GM12878 (cell line): Measurements from ENCODE around the gene NDE1. TPM values are rescaled to one million over a fixed set of nuclear protein-coding genes. Genes with fewer than 3 reads are reported as not detected.

ENCODE experiments used
- ATAC-seq: fragments of 200-7000 bp; cut with Tn5 transposase; 3 replicates; pipeline ENCODE4 v1.9.1; 2020; ENCODE audit warnings: mild to moderate bottlenecking, moderate library complexity
- BruUV-seq: library from RNA; stranded (reverse); fragments of 400-500 nt; replicated peaks from 2 replicates; lab custom pipeline; 2021; lab: Mats Ljungman, UMichigan
- CTCF ChIA-PET: fragments of 300-600 bp; sonication (Branson Sonifier 250); formaldehyde crosslinking; extraction: SDS; loops from one replicate; lab custom pipeline; 2021; ENCODE audit warnings: inconsistent platforms; lab: Yijun Ruan, JAX
- POLR2A ChIA-PET: fragments of 350-600 bp; formaldehyde crosslinking; extraction: SDS; loops from one replicate; lab custom pipeline; 2021; ENCODE audit warnings: inconsistent platforms; lab: Charles Lee
- RAD21 ChIA-PET: fragments of 300-600 bp; sonication (Branson Sonifier 250); formaldehyde crosslinking; loops from one replicate; lab custom pipeline; 2023; ENCODE audit warnings: antibody characterized with exemption; ENCODE audit not compliant: unreplicated experiment; lab: Charles Lee
- SMC1A ChIA-PET: fragments of 300-600 bp; sonication (Branson Sonifier 250); formaldehyde crosslinking; loops from one replicate; lab custom pipeline; 2023; ENCODE audit not compliant: unreplicated experiment, uncharacterized antibody; lab: Charles Lee
- DNase-seq: peaks from one replicate; pipeline ENCODE4 v3.0.0-alpha.2; 2011; ENCODE audit warnings: low read depth, low spot score
- FAIRE-seq: peaks from 3 replicates; lab custom pipeline; 2011; peaks lifted over from hg19 to GRCh38; lab: Jason Lieb, UNC
- H2AFZ ChIP-seq: 2 replicates; pipeline ENCODE4 v1.6.0; 2011; ENCODE audit warnings: low read depth, low read length, control low read depth; ENCODE audit not compliant: control insufficient read depth
- H3K27ac ChIP-seq: 2 replicates; pipeline ENCODE4 v1.5.1; 2011; ENCODE audit warnings: control low read depth; ENCODE audit not compliant: control insufficient read depth, insufficient read depth
- H3K27me3 ChIP-seq, 2 experiments: replicated peaks in 1 of 2; 2 replicates each; pipeline versions ENCODE4 v1.6.0 to v1.6.1; 2011; ENCODE audit warnings: low read length in 1 of 2; ENCODE audit not compliant: control insufficient read depth in 2 of 2, insufficient read depth in 2 of 2
- H3K36me3 ChIP-seq, 2 experiments: 2 replicates each; pipeline ENCODE4 v1.5.1; 2011; ENCODE audit warnings: low read length in 1 of 2; ENCODE audit not compliant: control insufficient read depth in 2 of 2, insufficient read depth in 2 of 2
- H3K4me1 ChIP-seq: 2 replicates; pipeline ENCODE4 v1.6.1; 2011; ENCODE audit warnings: mild to moderate bottlenecking, low read length, moderate library complexity, mixed read lengths; ENCODE audit not compliant: control insufficient read depth, insufficient read depth
- H3K4me2 ChIP-seq: 2 replicates; pipeline ENCODE4 v1.6.0; 2011; ENCODE audit warnings: control low read depth; ENCODE audit not compliant: control insufficient read depth, insufficient read depth
- H3K4me3 ChIP-seq: fragments of 200-600 bp; sonication (generic); 2 replicates; pipeline ENCODE4 v1.5.1; 2016
- H3K79me2 ChIP-seq: 2 replicates; pipeline ENCODE4 v1.6.0; 2011; ENCODE audit warnings: low read length; ENCODE audit not compliant: control insufficient read depth, insufficient read depth
- H3K9ac ChIP-seq: 2 replicates; pipeline ENCODE4 v1.8.0; 2011; ENCODE audit warnings: low read length, control low read depth, mixed read lengths; ENCODE audit not compliant: control insufficient read depth, insufficient read depth
- H3K9me3 ChIP-seq: replicated peaks from 3 replicates; pipeline ENCODE4 v1.5.1; 2011; ENCODE audit warnings: mild to moderate bottlenecking, low read length; ENCODE audit not compliant: control insufficient read depth, insufficient read depth
- H4K20me1 ChIP-seq: 2 replicates; pipeline ENCODE4 v1.6.0; 2011; ENCODE audit not compliant: control insufficient read depth, insufficient read depth
- BMI1 ChIP-seq: fragments of 450-650 bp; IDR thresholded peaks from 2 replicates; pipeline ENCODE4 v1.6.1; 2016; ENCODE audit warnings: mild to moderate bottlenecking, moderate library complexity, borderline replicate concordance
- CEBPZ ChIP-seq: fragments of 150-350 bp; IDR thresholded peaks from 2 replicates; pipeline ENCODE4 v1.6.1; 2016; ENCODE audit warnings: low read depth, low read length
- HCFC1 ChIP-seq: fragments of 150-350 bp; IDR thresholded peaks from 2 replicates; pipeline ENCODE4 v1.6.1; 2014; ENCODE audit warnings: low read length
- KAT2A ChIP-seq: conservative IDR thresholded peaks from 2 replicates; pipeline ENCODE4 v1.6.1; 2011; ENCODE audit warnings: low read depth, low read length; ENCODE audit not compliant: control insufficient read depth
- MTA3 ChIP-seq: IDR thresholded peaks from 2 replicates; pipeline ENCODE4 v1.6.1; 2012; ENCODE audit warnings: low read length, inconsistent platforms, borderline replicate concordance
- NFYB ChIP-seq: IDR thresholded peaks from 2 replicates; pipeline ENCODE4 v1.6.1; 2011; ENCODE audit warnings: low read depth, mild to moderate bottlenecking, low read length, improper control_type of control experiment, moderate library complexity; ENCODE audit not compliant: insufficient read depth
- RBBP5 ChIP-seq: fragments of 200-600 bp; sonication (generic); conservative IDR thresholded peaks from 2 replicates; pipeline ENCODE4 v1.6.1; 2016
- STAT1 ChIP-seq: fragments of 450-650 bp; conservative IDR thresholded peaks from 2 replicates; pipeline ENCODE4 v1.6.1; 2014; ENCODE audit warnings: antibody characterized with exemption, mild to moderate bottlenecking
- SUZ12 ChIP-seq: fragments of 200-600 bp; sonication (generic); IDR thresholded peaks from one replicate; pipeline ENCODE4 v1.6.1; 2018; ENCODE audit warnings: antibody characterized with exemption, mild to moderate bottlenecking; ENCODE audit not compliant: unreplicated experiment
- ZSCAN29 ChIP-seq: fragments of 450-650 bp; IDR thresholded peaks from 2 replicates; pipeline ENCODE4 v1.6.1; 2017; ENCODE audit warnings: mild to moderate bottlenecking, moderate library complexity
- WGBS: methylation state at CpG from one replicate; pipeline ENCODE4 v1.1.6; 2016; ENCODE audit warnings: low lambda C conversion rate; ENCODE audit not compliant: insufficient replicate concordance, insufficient coverage; ENCODE audit errors: missing lambda C conversion rate; 5-methylcytosine and 5-hydroxymethylcytosine counted together
- in situ Hi-C: fragments of 300-500 bp; cut with MboI; formaldehyde crosslinking; loops from 9 replicates; pipeline ENCODE4 v1.14.3; 2018; ENCODE audit warnings: mixed read lengths
- intact Hi-C: fragments of 100-400 bp; cut with micrococcal nuclease; formaldehyde crosslinking; loops from one replicate; pipeline ENCODE4 v1.14.2; 2022; ENCODE audit not compliant: unreplicated experiment
- polyA plus RNA-seq, 11 experiments: library from polyadenylated mRNA; depleted of rRNA in 4 of 11; unstranded in 6 of 11; stranded (reverse) in 5 of 11; fragments of >200 nt; fragmentation: Nextera tagmentation in 4 of 11; fragmentation: Illumina TruSeq in 1 of 11; extraction: Ambion mirVana in 4 of 11; extraction: Trizol in 1 of 11; gene quantifications; 1 replicate in 1 of 11; 2 replicates in 10 of 11; pipeline versions ENCODE4 v1.2.1 to v1.2.3, GENCODE V29; 2011 to 2016; ENCODE audit warnings: inconsistent platforms in 2 of 11, missing spikeins in 2 of 11, low read depth in 1 of 11
- total RNA-seq, 4 experiments: library from RNA; depleted of rRNA in 3 of 4; stranded (reverse); fragments of >200 nt in 3 of 4; fragmentation: Illumina TruSeq in 1 of 4; extraction: Trizol in 1 of 4; gene quantifications; 2 replicates each; pipeline versions ENCODE4 v1.2.1 to v1.2.3, GENCODE V29; 2013 to 2021
- TF ChIP-seq, protein P1 (sequence below): IDR thresholded peaks from 2 replicates; pipeline ENCODE4 v1.6.1; 2011; ENCODE audit warnings: borderline replicate concordance, low read depth, mild to moderate bottlenecking, moderate library complexity, mixed read lengths, low read length; ENCODE audit not compliant: insufficient read depth; ENCODE audit errors: extremely low read length

NDE1 gene
- total and polyA plus RNA-seq, 10 of the 15 experiments (the other 5 are each of a cell fraction or from before 2014, with no cell fraction given), result 5.7 to 148 (median 87.8) TPM

DNA sequence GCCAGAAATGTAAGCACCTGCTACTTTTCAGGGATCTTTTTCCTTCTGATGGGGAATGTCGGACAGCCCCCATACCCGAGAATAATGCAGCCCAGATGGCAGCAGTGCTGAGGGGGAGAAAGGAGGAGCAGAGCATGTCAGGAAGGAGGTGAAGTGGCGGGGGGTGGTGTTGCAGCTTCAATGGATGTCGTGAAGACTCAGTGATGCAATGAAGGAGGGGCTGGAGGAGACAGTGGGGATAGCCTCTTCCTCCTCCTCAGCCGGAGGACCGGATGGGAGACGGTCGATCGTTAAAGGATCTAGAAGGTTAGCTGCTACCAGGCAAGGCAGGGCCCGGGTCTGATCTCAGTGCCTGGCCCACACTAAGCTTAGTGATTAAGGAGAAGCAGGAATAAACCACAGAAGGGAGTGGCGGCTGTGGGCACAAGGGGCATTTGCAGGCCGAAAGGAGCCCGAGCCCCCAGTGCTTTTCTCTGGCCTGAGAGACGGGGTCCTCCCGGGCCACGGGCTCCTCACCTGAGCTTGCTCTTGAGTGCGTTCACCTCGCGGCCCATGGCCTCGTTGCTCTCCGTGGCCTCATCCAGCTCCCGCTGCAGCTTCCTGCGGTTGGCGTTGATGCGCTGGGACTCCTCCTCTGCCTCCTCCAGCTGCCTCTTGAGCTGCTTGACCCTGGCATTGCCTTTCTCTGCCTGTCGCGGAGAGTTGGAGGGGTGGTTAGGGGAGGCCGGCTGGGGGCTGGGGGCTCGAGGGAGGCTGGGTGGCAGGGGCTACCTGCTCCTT is 64.5 kb downstream of the NDE1 start:
- FAIRE-seq, result no peak
- ChIA-PET POLR2A (no interaction called here), CTCF (interaction anchor here (1.1 kb wide), 1 partner anchor 10 kb away, joined by 4 read pairs; no protein-coding TSS in a partner anchor)
- BruUV-seq, result no TSS peak
- 96% methylated on average over 29 of the region's 29 CpGs for WGBS
- Histone ChIP-seq H3K4me2 (no peak overlapping the region), H3K79me2 (no peaks in the 10 kb centered on the region; the same call in 1 of the 2 replicates), H4K20me1 (no peaks in the 10 kb centered on the region), H3K27me3 (no peaks in the 10 kb centered on the region), H2AFZ (no peak overlapping the region), H3K4me1 (no peaks in the 10 kb centered on the region)
- DNase-seq, result no peak
- no peak for ATAC-seq
- TF ChIP-seq HCFC1 (no peak), RBBP5 (no peak), KAT2A (no peak), MTA3 (no peak), NFYB (no peak)
- TF ChIP-seq, all 136 proteins: peak for 0
- H3K27ac ChIP-seq, result no peak overlapping the region
- no peaks in the 10 kb centered on the region for H3K9me3 ChIP-seq
- ChIA-PET RAD21 (no interaction called here), SMC1A (no interaction called here)
- in situ Hi-C loops, result no loop called here
- intact Hi-C loops, result no loop called here
- peaks cover 17 to 18% of the 10 kb centered on the region in 2 experiments for H3K36me3 ChIP-seq
- no peak overlapping the region for H3K4me3 ChIP-seq
- H3K9ac ChIP-seq, result no peak overlapping the region

DNA sequence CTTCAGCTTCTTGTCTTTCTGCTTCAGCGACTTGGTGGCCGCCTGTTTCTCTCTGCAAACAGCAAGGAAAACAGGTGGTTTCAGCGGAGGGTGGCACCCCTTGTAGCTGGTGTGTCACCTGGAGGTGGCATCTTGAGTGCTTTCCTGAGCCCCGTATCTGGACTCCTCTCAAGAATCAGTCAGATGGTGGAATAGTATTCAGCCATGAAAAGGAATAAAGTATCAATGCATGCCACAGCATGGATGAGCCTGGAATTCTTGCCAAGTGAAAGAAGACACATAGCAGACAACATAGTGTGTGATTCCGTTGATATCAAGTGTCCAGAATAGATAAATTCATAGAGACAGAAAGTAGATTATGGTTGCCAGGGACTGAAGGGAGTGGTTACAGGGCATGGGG is 65.2 kb downstream of the NDE1 start:
- FAIRE-seq (no peak), ATAC-seq (no peak), DNase-seq (no peak)
- Histone ChIP-seq H3K4me3 (no peak overlapping the region), H3K36me3 (peaks cover 15 to 17% of the 10 kb centered on the region in 2 experiments), H4K20me1 (no peaks in the 10 kb centered on the region), H3K9me3 (no peaks in the 10 kb centered on the region), H3K4me1 (no peaks in the 10 kb centered on the region), H3K27ac (no peak overlapping the region), H3K79me2 (no peaks in the 10 kb centered on the region), H2AFZ (no peak overlapping the region), H3K27me3 (no peaks in the 10 kb centered on the region), H3K4me2 (no peak overlapping the region), H3K9ac (no peak overlapping the region)
- BruUV-seq, result no TSS peak
- in situ Hi-C loops (no loop called here), intact Hi-C loops (no loop called here)
- ChIA-PET POLR2A (no interaction called here), SMC1A (no interaction called here), CTCF (no interaction called here), RAD21 (no interaction called here)
- 86% methylated on average over 5 of the region's 5 CpGs for WGBS
- no peak for TF ChIP-seq CEBPZ
- no peak for TF ChIP-seq SUZ12
- no peak for TF ChIP-seq ZSCAN29
- TF ChIP-seq STAT1, result no peak
- no peak for TF ChIP-seq BMI1
- TF ChIP-seq, protein P1, sequence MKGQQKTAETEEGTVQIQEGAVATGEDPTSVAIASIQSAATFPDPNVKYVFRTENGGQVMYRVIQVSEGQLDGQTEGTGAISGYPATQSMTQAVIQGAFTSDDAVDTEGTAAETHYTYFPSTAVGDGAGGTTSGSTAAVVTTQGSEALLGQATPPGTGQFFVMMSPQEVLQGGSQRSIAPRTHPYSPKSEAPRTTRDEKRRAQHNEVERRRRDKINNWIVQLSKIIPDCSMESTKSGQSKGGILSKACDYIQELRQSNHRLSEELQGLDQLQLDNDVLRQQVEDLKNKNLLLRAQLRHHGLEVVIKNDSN, result no peak
